DOHH2 (cell line): ENCODE measurements around the gene IDUA.

ENCODE experiments used
- EZH2phosphoT487 ChIP-seq: fragments of 200-600 bp; sonication (generic); IDR thresholded peaks from 2 replicates; pipeline ENCODE4 v1.6.1; 2017; ENCODE audit warnings: borderline replicate concordance, mild to moderate bottlenecking, antibody characterized with exemption, low read length, moderate library complexity, mixed read lengths
- TF ChIP-seq, protein P1 (sequence below): fragments of 200-600 bp; sonication (generic); IDR thresholded peaks from one replicate; pipeline ENCODE4 v1.5.1; 2014; ENCODE audit warnings: antibody characterized with exemption, mild to moderate bottlenecking, low read depth, low read length; ENCODE audit not compliant: poor library complexity, severe bottlenecking

DNA sequence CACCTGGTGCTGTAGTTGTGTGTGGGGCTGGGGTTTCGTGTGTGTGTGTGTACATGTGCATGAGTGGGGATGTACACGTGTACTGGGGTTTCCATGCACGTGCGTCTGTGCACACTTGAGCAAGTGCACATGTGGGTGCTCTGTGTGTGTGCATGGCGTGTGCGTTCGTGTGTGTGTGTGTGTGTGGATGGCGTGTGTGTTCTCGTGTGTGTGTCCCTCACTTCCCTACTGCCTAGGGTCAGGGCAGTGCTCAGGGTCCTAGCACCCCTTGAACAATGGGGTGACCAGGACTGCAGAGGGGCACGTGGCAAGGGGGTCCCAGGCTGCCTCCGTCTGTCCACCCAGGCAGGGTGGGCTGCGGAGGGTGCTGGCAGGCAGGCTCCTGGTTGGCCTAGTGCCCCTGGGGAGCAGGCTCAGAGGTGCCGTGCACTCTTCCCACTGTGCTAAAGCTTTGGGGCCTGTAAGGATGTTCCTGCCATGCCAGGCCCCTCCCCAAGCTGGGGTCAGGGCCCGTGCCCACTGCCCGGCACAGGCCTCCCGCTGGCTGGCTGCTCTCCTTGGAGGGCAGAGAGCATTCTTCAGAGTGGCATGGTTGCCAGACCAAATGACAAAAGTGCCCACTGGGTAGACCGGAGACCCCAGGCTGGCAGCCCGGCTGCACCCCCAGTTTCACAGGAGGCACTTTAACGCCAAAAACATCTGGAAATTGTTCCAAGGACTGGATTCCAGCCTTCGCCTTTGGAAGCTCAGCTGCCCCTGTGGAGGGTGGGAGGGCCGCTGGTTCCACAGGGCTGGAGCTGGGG lies 53.7 kb downstream of the IDUA start:
- TF ChIP-seq, protein P1, sequence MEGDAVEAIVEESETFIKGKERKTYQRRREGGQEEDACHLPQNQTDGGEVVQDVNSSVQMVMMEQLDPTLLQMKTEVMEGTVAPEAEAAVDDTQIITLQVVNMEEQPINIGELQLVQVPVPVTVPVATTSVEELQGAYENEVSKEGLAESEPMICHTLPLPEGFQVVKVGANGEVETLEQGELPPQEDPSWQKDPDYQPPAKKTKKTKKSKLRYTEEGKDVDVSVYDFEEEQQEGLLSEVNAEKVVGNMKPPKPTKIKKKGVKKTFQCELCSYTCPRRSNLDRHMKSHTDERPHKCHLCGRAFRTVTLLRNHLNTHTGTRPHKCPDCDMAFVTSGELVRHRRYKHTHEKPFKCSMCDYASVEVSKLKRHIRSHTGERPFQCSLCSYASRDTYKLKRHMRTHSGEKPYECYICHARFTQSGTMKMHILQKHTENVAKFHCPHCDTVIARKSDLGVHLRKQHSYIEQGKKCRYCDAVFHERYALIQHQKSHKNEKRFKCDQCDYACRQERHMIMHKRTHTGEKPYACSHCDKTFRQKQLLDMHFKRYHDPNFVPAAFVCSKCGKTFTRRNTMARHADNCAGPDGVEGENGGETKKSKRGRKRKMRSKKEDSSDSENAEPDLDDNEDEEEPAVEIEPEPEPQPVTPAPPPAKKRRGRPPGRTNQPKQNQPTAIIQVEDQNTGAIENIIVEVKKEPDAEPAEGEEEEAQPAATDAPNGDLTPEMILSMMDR: no peak
- TF ChIP-seq EZH2phosphoT487: no peak
